HepG2 (cell line): ENCODE measurements around the gene NACC2. TPM values are rescaled to one million over a fixed set of nuclear protein-coding genes. Genes with fewer than 3 reads are reported as not detected.

Experiments
- ATAC-seq: fragments of 200-7000 bp; cut with Tn5 transposase; 3 replicates; pipeline ENCODE4 v1.9.1; 2020; ENCODE audit warnings: mild to moderate bottlenecking, moderate library complexity
- BruUV-seq: library from RNA; stranded (reverse); fragments of 400-500 nt; replicated peaks from 2 replicates; lab custom pipeline; 2021; lab: Mats Ljungman, UMichigan
- CTCF ChIA-PET: fragments of 300-600 bp; formaldehyde crosslinking; extraction: SDS; loops from one replicate; lab custom pipeline; 2021; ENCODE audit warnings: low total read pairs, inconsistent platforms, low intra/inter-chr PET ratio; lab: Yijun Ruan, JAX
- POLR2A ChIA-PET: fragments of 350-600 bp; sonication (Branson Sonifier 250); formaldehyde crosslinking; loops from one replicate; lab custom pipeline; 2020; ENCODE audit warnings: antibody characterized with exemption, inconsistent platforms; lab: Yijun Ruan, JAX
- DNase-seq: peaks from one replicate; pipeline ENCODE4 v3.0.0-alpha.2; 2015; ENCODE audit warnings: low spot score
- FAIRE-seq: peaks from 3 replicates; lab custom pipeline; 2011; peaks lifted over from hg19 to GRCh38; lab: Jason Lieb, UNC
- H2AFZ ChIP-seq: one replicate; pipeline ENCODE4 v1.6.1; 2011; ENCODE audit warnings: low read length, inconsistent platforms
- H3K27ac ChIP-seq: fragments of 300-600 bp; 3 replicates; pipeline ENCODE4 v1.8.0; 2011; ENCODE audit warnings: mixed run types, mild to moderate bottlenecking, mixed read lengths, low read length, inconsistent platforms; ENCODE audit not compliant: insufficient read depth; ENCODE audit errors: extremely low read length
- H3K27me3 ChIP-seq, 2 experiments: fragments of 200-600 bp in 1 of 2; 2 replicates in 1 of 2; 3 replicates in 1 of 2; pipeline versions ENCODE4 v1.6.0 to v1.8.0; 2011; ENCODE audit warnings: low read length in 2 of 2, mild to moderate bottlenecking in 2 of 2, moderate library complexity in 2 of 2, inconsistent platforms in 1 of 2; ENCODE audit not compliant: insufficient read depth in 2 of 2, control insufficient read depth in 1 of 2
- H3K36me3 ChIP-seq, 2 experiments: fragments of 200-600 bp in 1 of 2; replicated peaks in 1 of 2; 2 replicates in 1 of 2; 3 replicates in 1 of 2; pipeline versions ENCODE4 v1.5.1 to v1.8.0; 2011; ENCODE audit warnings: low read length in 2 of 2, inconsistent platforms in 1 of 2; ENCODE audit not compliant: insufficient read depth in 2 of 2, control insufficient read depth in 1 of 2
- H3K4me1 ChIP-seq: 2 replicates; pipeline ENCODE4 v1.5.1; 2012; ENCODE audit warnings: low read length, inconsistent platforms; ENCODE audit not compliant: insufficient read depth
- H3K4me2 ChIP-seq: 2 replicates; pipeline ENCODE4 v1.6.0; 2011; ENCODE audit warnings: low read depth, low read length, inconsistent platforms
- H3K4me3 ChIP-seq, 3 experiments: fragments of 200-600 bp in 1 of 3; sonication (generic), shearing (Covaris generic) in 1 of 3; replicated peaks in 1 of 3; 2 replicates each; pipeline ENCODE4 v1.5.1; 2011 to 2016; ENCODE audit warnings: low read length in 3 of 3, inconsistent platforms in 2 of 3, low read depth in 2 of 3, mild to moderate bottlenecking in 2 of 3, control low read depth in 1 of 3, mixed read lengths in 1 of 3; ENCODE audit not compliant: insufficient read depth in 1 of 3
- H3K79me2 ChIP-seq: one replicate; pipeline ENCODE4 v1.6.1; 2011; ENCODE audit warnings: low read length, inconsistent platforms; ENCODE audit not compliant: insufficient read depth
- H3K9ac ChIP-seq: 2 replicates; pipeline ENCODE4 v1.6.0; 2011; ENCODE audit warnings: mild to moderate bottlenecking, low read depth, low read length, inconsistent platforms; ENCODE audit not compliant: insufficient read depth
- H3K9me3 ChIP-seq: 2 replicates; pipeline ENCODE4 v1.5.1; 2012; ENCODE audit warnings: mild to moderate bottlenecking, low read length
- H4K20me1 ChIP-seq: 2 replicates; pipeline ENCODE4 v1.6.0; 2011; ENCODE audit warnings: inconsistent platforms, mild to moderate bottlenecking, low read length, moderate library complexity; ENCODE audit not compliant: insufficient read depth
- ATF4 ChIP-seq, 2 experiments: fragments of 450-650 bp in 1 of 2; sonication (generic) in 1 of 2; formaldehyde crosslinking; IDR thresholded peaks; 2 replicates each; pipeline versions ENCODE4 v1.5.0 to v1.8.0; 2020 to 2022; ENCODE audit warnings: mild to moderate bottlenecking in 1 of 2, missing genetic modification reagents in 1 of 2
- BRF2 ChIP-seq: sonication (generic); formaldehyde crosslinking; IDR thresholded peaks from 2 replicates; pipeline ENCODE4 v1.8.1; 2022; ENCODE audit warnings: mild to moderate bottlenecking, missing genetic modification reagents
- PITX1 ChIP-seq: sonication (generic); formaldehyde crosslinking; IDR thresholded peaks from 2 replicates; pipeline ENCODE4 v1.5.1; 2020; ENCODE audit warnings: mild to moderate bottlenecking, missing genetic modification reagents
- ZFAT ChIP-seq: sonication (generic); formaldehyde crosslinking; conservative IDR thresholded peaks from 2 replicates; pipeline ENCODE4 v1.8.1; 2023; ENCODE audit warnings: missing genetic modification reagents, inconsistent platforms
- ZNF18 ChIP-seq: sonication (generic); formaldehyde crosslinking; IDR thresholded peaks from 2 replicates; pipeline ENCODE4 v1.8.0; 2022; ENCODE audit warnings: mild to moderate bottlenecking, missing genetic modification reagents; ENCODE audit not compliant: insufficient replicate concordance
- ZNF225 ChIP-seq: sonication (generic); formaldehyde crosslinking; IDR thresholded peaks from 2 replicates; pipeline ENCODE4 v1.4.0; 2020; ENCODE audit warnings: mild to moderate bottlenecking, missing genetic modification reagents
- ZNF235 ChIP-seq: sonication (generic); formaldehyde crosslinking; IDR thresholded peaks from 2 replicates; pipeline ENCODE4 v1.8.1; 2023; ENCODE audit warnings: mild to moderate bottlenecking, missing genetic modification reagents, borderline replicate concordance
- ZNF547 ChIP-seq: sonication (generic); formaldehyde crosslinking; IDR thresholded peaks from 2 replicates; pipeline ENCODE4 v1.5.1; 2020; ENCODE audit warnings: mild to moderate bottlenecking, missing genetic modification reagents
- WGBS: methylation state at CpG from one replicate; pipeline ENCODE4 v1.1.6; 2017; ENCODE audit warnings: low lambda C conversion rate; 5-methylcytosine and 5-hydroxymethylcytosine counted together
- in situ Hi-C: cut with HindIII; loops from 2 replicates; pipeline ENCODE4 v1.10.0; 2017; ENCODE audit warnings: low pct_unique_long_range_greater_than_20kb; ENCODE audit not compliant: extremely low pct_ligation_motif_present
- intact Hi-C: fragments of 100-400 bp; cut with micrococcal nuclease; formaldehyde crosslinking; loops from one replicate; pipeline ENCODE4 v1.10.0; 2022; ENCODE audit not compliant: unreplicated experiment
- polyA plus RNA-seq, 8 experiments: library from polyadenylated mRNA; depleted of rRNA in 3 of 8; stranded (reverse) in 7 of 8; unstranded in 1 of 8; fragments of >200 nt; fragmentation: Illumina TruSeq in 4 of 8; extraction: Trizol in 4 of 8; gene quantifications; 2 replicates each; pipeline versions ENCODE4 v1.2.1 to v1.2.3, GENCODE V29; 2011 to 2016; ENCODE audit warnings: low read depth in 4 of 8, missing spikeins in 1 of 8, mixed read lengths in 1 of 8; ENCODE audit not compliant: insufficient read depth in 1 of 8
- total RNA-seq, 5 experiments: library from RNA; depleted of rRNA; stranded (reverse); fragments of >200 nt; fragmentation: Illumina TruSeq; extraction: Trizol; gene quantifications; 2 replicates each; pipeline ENCODE4 v1.2.3, GENCODE V29; 2016; ENCODE audit warnings: low read depth in 1 of 5

The NACC2 gene
- total and polyA plus RNA-seq, 2 of the 13 experiments (the other 11 are each of a cell fraction or from before 2014, with no cell fraction given), result 5.9 to 12.3 TPM

- H3K4me3 ChIP-seq, result no peak overlapping the region
- 95% methylated on average over 8 of the region's 9 CpGs for WGBS
- H3K9me3 ChIP-seq, result no peaks in the 10 kb centered on the region
- POLR2A ChIA-PET, result no interaction called here
- no peak for TF ChIP-seq ATF4 (CRISPR knock-in tag; IDR thresholded peaks at IDR 0.05)
- TF ChIP-seq ZNF547, result no peak
- TF ChIP-seq ZNF235, result no peak
- TF ChIP-seq ZFAT, result no peak
- no peak for TF ChIP-seq BRF2 (CRISPR knock-in tag)
- no peak for TF ChIP-seq ZNF18
- TF ChIP-seq ZNF225, result no peak
- TF ChIP-seq PITX1, result no peak
- TF ChIP-seq, all 625 proteins: peak for 0
- Histone ChIP-seq H3K79me2 (peaks cover 17% of the 10 kb centered on the region), H3K4me2 (no peak overlapping the region), H3K36me3 (peaks cover 9 to 20% of the 10 kb centered on the region in 2 experiments; a peak in 2 of 5 replicates), H4K20me1 (no peaks in the 10 kb centered on the region), H2AFZ (no peak overlapping the region), H3K4me1 (peaks cover 10% of the 10 kb centered on the region), H3K27ac (no peak overlapping the region), H3K9ac (no peak overlapping the region), H3K27me3 (no peaks in the 10 kb centered on the region)
- no TSS peak for BruUV-seq
- ATAC-seq (no peak), DNase-seq (no peak), FAIRE-seq (no peak)
- in situ Hi-C loops (no loop called here), intact Hi-C loops (no loop called here)
- CTCF ChIA-PET, result no interaction called here
Observed at GRCh38 chr9:136020671-136021070, 74.4 kb downstream of the NACC2 start.
